ENCODE measurements around the gene GNAS-AS1.
"Not testable (repeated sequence)": the region's sequence is repeated elsewhere in the genome, so short reads cannot be mapped to it uniquely, and the experiment has no call there.

The GNAS-AS1 gene

GRCh38 chr20:58836616-58837204, 14.0 kb downstream of the GNAS-AS1 start:
- DNase-seq (ENCODE audit: low read depth in 2 of 2): no peak

DNA sequence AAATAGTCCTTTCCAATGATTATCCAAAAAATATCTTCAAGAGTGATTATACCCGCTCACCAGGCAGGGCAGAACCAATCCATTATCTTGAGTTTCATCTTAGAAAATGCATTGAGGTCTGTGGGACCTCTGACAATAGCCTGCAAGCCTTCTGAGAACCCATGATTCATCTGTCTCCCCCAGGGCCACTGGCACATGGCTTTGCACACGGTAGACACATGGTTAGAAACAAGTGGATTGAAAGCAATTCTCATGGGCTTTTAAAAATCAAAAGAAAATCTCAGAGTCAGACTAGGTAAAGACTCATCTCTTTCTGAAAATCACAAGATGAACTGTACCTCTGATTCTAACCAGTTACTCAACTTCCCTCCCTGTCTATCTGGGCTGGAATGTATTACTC, 15.5 kb downstream of the GNAS-AS1 start:
- no peak for DNase-seq (ENCODE audit: low read depth in 2 of 2)

DNA sequence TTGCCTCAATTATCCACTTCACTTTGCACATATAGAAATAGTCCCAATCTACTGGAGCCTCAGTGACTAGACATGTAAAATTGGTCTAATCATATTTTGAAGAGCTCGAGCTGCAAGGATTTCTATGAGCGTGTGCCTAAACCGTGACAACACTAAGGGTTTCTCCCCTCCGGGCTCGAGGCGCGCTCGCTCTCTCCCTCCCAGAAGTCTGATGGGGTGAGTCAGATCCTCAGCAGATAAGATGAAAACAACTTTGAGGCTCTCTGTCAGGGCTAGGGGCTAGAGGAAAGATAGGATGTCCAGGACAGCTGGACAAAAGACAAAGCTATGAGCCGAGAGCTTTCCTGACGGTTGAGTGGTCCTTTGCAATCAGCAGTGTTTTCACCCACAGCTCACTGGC, 16.8 kb downstream of the GNAS-AS1 start:
- no peak for DNase-seq (ENCODE audit: low read depth in 2 of 2)

DNA sequence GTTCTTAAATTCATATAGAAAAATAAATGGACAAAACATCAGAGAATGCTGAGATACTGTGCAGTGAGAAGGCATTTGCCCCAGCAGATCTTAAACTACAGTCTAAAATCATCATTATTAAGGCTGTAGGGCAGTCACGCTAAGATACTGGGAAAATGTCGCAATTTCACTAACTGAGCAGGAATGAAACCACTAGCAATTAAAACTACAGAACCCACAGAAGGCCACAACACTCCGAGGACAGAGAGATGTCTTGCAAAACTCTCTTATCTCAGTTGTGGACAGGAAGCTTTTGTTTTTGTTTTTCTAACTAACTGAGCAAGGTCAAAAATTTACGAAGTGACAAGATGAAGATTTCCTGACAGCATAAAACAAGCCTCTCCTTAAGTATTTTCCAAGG, 18.2 kb downstream of the GNAS-AS1 start:
- no peak for DNase-seq (ENCODE audit: low read depth in 2 of 2)

- DNase-seq (ENCODE audit: low read depth in 2 of 2): no peak
Measured at GRCh38 chr20:58829531-58829941, 21.2 kb downstream of the GNAS-AS1 start.

- not testable (repeated sequence) for DNase-seq (ENCODE audit: low read depth in 2 of 2)
Measured at GRCh38 chr20:58828804-58829203, 21.9 kb downstream of the GNAS-AS1 start.

- no peak for DNase-seq (ENCODE audit: low read depth in 2 of 2)
Measured at GRCh38 chr20:58828136-58828535, 22.6 kb downstream of the GNAS-AS1 start.

DNA sequence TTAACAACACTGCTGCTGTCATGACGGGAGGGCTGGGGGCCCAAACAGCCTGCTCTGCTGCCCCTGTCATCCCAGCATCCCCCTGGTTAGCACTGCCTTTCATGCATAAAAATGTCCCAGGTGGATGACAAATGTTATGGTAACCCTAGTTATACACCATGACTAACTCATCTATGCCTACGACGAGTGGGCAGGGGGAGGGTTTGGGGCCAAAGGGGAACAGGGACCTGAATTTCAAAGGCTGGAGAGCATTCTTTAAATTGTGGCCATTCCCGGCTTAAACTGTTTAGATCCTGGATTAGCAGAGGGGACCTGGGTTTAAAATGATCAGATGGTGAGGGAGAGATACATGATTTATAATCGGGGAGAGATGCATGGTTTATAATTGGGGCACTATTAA, 24.4 kb downstream of the GNAS-AS1 start:
- DNase-seq (ENCODE audit: low read depth in 2 of 2): no peak

- DNase-seq (ENCODE audit: low read depth in 2 of 2): no peak
Measured at GRCh38 chr20:58825450-58825849, 25.3 kb downstream of the GNAS-AS1 start.

GRCh38 chr20:58824843-58825242, 25.9 kb downstream of the GNAS-AS1 start:
- DNase-seq (ENCODE audit: low read depth in 2 of 2): no peak

GRCh38 chr20:58822748-58823730, 27.7 kb downstream of the GNAS-AS1 start:
- no peak for DNase-seq (ENCODE audit: low read depth in 2 of 2)

- DNase-seq (ENCODE audit: low read depth in 2 of 2): no peak
Measured at GRCh38 chr20:58822149-58822548, 28.6 kb downstream of the GNAS-AS1 start.

DNA sequence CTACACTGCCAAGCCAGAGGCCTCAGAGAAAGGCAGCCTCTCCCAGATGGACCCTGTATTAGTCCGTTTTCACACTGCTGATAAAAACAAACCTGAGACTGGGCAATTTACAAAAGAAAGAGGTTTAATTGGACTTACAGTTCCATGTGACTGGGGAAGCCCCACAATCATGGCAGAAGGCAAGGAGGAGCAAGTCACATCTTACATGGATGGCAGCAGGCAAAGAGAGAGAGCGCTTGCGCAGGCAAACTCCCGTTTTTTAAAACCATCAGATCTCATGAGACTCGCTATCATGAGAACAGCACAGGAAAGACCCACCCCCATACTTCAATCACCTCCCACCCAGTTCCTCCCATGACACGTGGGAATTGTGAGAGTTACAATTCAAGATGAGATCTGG, 30.2 kb downstream of the GNAS-AS1 start:
- DNase-seq (ENCODE audit: low read depth in 2 of 2): not testable (repeated sequence)

- no peak for DNase-seq (ENCODE audit: low read depth in 2 of 2)
Measured at GRCh38 chr20:58819921-58820320, 30.8 kb downstream of the GNAS-AS1 start.

- DNase-seq (ENCODE audit: low read depth in 2 of 2): peak; percentile 5 to 19
Measured at GRCh38 chr20:58818586-58819285, 32.0 kb downstream of the GNAS-AS1 start.

- no peak for DNase-seq (ENCODE audit: low read depth in 2 of 2)
Measured at GRCh38 chr20:58817748-58818147, 33.0 kb downstream of the GNAS-AS1 start.

GRCh38 chr20:58816957-58817651, 33.6 kb downstream of the GNAS-AS1 start:
- DNase-seq (ENCODE audit: low read depth in 2 of 2): no peak

- DNase-seq (ENCODE audit: low read depth in 2 of 2): no peak
Measured at GRCh38 chr20:58816051-58816450, 34.7 kb downstream of the GNAS-AS1 start.

DNA sequence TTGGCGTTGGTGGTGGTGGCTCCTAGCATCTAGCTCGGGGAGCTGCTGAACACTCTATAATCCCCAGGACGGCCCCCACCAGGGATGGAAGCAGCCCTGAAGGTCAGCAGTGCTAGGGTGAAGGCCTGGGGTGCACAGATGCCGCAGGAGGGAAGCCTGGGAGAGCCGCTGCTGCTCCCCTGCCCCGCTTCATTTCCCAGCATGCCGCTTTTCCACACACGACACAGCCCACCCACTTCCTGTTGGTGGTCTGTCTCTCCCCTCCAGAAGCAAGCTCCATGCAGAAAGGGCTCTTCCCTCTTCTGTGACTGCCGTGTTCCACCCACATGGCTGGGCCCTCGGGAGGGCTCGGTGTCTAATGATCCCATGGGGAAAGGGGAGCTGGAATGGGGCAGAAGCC, 35.3 kb downstream of the GNAS-AS1 start:
- no peak for DNase-seq (ENCODE audit: low read depth in 2 of 2)

- DNase-seq (ENCODE audit: low read depth in 2 of 2): no peak
Measured at GRCh38 chr20:58813369-58813768, 37.3 kb downstream of the GNAS-AS1 start.

GRCh38 chr20:58811334-58811733, 39.4 kb downstream of the GNAS-AS1 start:
- no peak for DNase-seq (ENCODE audit: low read depth in 2 of 2)

DNA sequence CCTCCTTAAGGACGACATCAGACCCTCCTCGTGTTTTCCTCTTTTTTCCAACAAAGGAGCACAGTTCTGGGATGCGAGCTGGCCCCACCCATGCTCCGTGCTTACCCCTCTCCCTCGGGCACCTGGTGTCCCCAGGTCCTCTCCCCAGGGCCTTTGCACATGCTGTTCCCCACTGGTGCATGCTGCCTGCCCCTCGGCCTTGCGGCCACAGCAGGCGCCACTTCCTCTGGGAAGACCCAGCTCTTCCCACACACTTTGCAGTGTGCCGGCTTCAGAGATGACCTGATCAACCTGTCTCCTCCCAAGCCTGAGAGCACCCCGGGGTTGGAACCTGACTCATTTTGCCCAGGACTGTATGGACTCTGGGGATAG, 39.8 kb downstream of the GNAS-AS1 start:
- DNase-seq (ENCODE audit: low read depth in 2 of 2): no peak

Data from stimulated activated CD4-positive, alpha-beta T cell treated with anti-CD3 and anti-CD28 coated beads, Interleukin-1b, Interleukin-23, amount 100 ng/mL, for 4 hours (primary cell).